ENCODE data around the gene LRRC2.

DNA sequence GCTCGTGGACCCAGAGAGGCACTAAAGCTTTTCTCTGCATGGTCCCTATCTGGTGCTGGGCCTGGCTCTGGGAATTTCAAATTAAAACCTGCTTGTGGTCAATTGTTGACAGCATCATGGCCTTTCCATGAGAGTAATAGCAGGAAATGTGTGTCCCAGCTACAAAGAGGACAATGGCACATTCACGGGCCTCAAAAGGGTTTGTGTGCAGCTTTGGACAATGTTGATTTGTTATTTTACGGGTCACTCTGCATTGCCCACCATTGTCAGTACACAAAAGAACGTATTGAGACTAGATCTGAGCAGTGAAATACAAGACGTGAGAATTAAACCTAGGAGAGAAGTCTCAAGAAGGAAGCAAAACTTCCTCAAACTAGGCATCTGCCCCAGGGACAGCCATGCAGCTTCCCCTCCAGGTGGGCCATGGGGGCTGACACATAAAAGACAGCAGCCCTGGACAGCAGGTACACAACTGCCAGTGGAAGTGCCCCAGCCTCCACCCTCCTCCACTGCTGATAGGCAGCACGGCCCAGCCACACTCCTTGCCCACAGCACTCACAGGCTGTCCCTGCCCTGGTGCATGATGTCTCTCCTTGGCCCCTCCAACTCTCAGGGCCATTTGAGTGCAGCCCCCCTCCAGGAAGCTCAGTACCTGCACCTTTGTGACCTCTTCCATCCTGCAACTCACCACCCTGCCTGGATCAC, 85.5 kb downstream of the LRRC2 start:
- no peak for TF ChIP-seq POLR2AphosphoS5 (IDR thresholded peaks at IDR 0.05; ENCODE audit: low read depth, low read length)
- TF ChIP-seq, protein P1, sequence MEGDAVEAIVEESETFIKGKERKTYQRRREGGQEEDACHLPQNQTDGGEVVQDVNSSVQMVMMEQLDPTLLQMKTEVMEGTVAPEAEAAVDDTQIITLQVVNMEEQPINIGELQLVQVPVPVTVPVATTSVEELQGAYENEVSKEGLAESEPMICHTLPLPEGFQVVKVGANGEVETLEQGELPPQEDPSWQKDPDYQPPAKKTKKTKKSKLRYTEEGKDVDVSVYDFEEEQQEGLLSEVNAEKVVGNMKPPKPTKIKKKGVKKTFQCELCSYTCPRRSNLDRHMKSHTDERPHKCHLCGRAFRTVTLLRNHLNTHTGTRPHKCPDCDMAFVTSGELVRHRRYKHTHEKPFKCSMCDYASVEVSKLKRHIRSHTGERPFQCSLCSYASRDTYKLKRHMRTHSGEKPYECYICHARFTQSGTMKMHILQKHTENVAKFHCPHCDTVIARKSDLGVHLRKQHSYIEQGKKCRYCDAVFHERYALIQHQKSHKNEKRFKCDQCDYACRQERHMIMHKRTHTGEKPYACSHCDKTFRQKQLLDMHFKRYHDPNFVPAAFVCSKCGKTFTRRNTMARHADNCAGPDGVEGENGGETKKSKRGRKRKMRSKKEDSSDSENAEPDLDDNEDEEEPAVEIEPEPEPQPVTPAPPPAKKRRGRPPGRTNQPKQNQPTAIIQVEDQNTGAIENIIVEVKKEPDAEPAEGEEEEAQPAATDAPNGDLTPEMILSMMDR (IDR thresholded peaks at IDR 0.05), result no peak
- TF ChIP-seq, protein P2, sequence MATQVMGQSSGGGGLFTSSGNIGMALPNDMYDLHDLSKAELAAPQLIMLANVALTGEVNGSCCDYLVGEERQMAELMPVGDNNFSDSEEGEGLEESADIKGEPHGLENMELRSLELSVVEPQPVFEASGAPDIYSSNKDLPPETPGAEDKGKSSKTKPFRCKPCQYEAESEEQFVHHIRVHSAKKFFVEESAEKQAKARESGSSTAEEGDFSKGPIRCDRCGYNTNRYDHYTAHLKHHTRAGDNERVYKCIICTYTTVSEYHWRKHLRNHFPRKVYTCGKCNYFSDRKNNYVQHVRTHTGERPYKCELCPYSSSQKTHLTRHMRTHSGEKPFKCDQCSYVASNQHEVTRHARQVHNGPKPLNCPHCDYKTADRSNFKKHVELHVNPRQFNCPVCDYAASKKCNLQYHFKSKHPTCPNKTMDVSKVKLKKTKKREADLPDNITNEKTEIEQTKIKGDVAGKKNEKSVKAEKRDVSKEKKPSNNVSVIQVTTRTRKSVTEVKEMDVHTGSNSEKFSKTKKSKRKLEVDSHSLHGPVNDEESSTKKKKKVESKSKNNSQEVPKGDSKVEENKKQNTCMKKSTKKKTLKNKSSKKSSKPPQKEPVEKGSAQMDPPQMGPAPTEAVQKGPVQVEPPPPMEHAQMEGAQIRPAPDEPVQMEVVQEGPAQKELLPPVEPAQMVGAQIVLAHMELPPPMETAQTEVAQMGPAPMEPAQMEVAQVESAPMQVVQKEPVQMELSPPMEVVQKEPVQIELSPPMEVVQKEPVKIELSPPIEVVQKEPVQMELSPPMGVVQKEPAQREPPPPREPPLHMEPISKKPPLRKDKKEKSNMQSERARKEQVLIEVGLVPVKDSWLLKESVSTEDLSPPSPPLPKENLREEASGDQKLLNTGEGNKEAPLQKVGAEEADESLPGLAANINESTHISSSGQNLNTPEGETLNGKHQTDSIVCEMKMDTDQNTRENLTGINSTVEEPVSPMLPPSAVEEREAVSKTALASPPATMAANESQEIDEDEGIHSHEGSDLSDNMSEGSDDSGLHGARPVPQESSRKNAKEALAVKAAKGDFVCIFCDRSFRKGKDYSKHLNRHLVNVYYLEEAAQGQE (IDR thresholded peaks at IDR 0.05; ENCODE audit: insufficient read depth in 1 of 2, low read depth in 2 of 2, low read length in 1 of 2), result no peak
- TF ChIP-seq SIN3A (IDR thresholded peaks at IDR 0.05; ENCODE audit: borderline replicate concordance, insufficient read depth, low read depth, low read length), result no peak
- TF ChIP-seq TCF7L2 (IDR thresholded peaks at IDR 0.05; ENCODE audit: low read depth, low read length), result no peak

Measured in Panc1 (cell line).